Endothelial cell of umbilical vein (primary cell): Measurements from ENCODE around the gene LMF1. TPM values are rescaled to one million over a fixed set of nuclear protein-coding genes. Genes with fewer than 3 reads are reported as not detected.

Source experiments
- BruUV-seq: library from RNA; stranded (reverse); fragments of 400-500 nt; replicated peaks from 2 replicates; lab custom pipeline; 2021; lab: Mats Ljungman, UMichigan
- CTCF ChIA-PET: fragments of 300-600, 350-600 bp; sonication (Branson Sonifier 250); formaldehyde crosslinking; loops from one replicate; lab custom pipeline; 2021; ENCODE audit warnings: antibody characterized with exemption, inconsistent platforms; lab: Charles Lee
- POLR2A ChIA-PET: fragments of 300-600, 350-600 bp; sonication (Branson Sonifier 250); formaldehyde crosslinking; loops from one replicate; lab custom pipeline; 2021; ENCODE audit warnings: antibody characterized with exemption, inconsistent platforms; lab: Charles Lee
- DNase-seq: peaks from one replicate; pipeline ENCODE4 v3.0.0-alpha.2; 2011; ENCODE audit warnings: low read depth, low spot score
- FAIRE-seq: peaks from 2 replicates; lab custom pipeline; 2011; peaks lifted over from hg19 to GRCh38; lab: Jason Lieb, UNC
- H2AFZ ChIP-seq: 2 replicates; pipeline ENCODE4 v1.6.0; 2012; ENCODE audit warnings: low read depth, low read length, control low read depth, inconsistent platforms
- H3K27ac ChIP-seq: 2 replicates; pipeline ENCODE4 v1.5.1; 2011; ENCODE audit warnings: low read depth, mild to moderate bottlenecking, control low read depth, low read length, moderate library complexity; ENCODE audit not compliant: insufficient read depth
- H3K27me3 ChIP-seq, 2 experiments: 2 replicates each; pipeline versions ENCODE4 v1.6.0 to v1.6.1; 2011; ENCODE audit warnings: low read length in 2 of 2, mixed read lengths in 1 of 2; ENCODE audit not compliant: control insufficient read depth in 2 of 2, insufficient read depth in 2 of 2
- H3K36me3 ChIP-seq, 2 experiments: 2 replicates in 1 of 2; 3 replicates in 1 of 2; pipeline ENCODE4 v1.5.1; 2011; ENCODE audit warnings: low read length in 2 of 2, mild to moderate bottlenecking in 1 of 2, moderate library complexity in 1 of 2; ENCODE audit not compliant: control insufficient read depth in 2 of 2, insufficient read depth in 2 of 2; ENCODE audit errors: extremely low read depth in 1 of 2
- H3K4me1 ChIP-seq: 3 replicates; pipeline ENCODE4 v1.5.1; 2011; ENCODE audit warnings: mild to moderate bottlenecking, low read length; ENCODE audit not compliant: control insufficient read depth, insufficient read depth; ENCODE audit errors: extremely low read depth
- H3K4me2 ChIP-seq: 2 replicates; pipeline ENCODE4 v1.6.1; 2011; ENCODE audit warnings: low read length, control low read depth, mixed read lengths; ENCODE audit not compliant: insufficient read depth
- H3K4me3 ChIP-seq, 3 experiments: fragments of 200-600 bp in 1 of 3; sonication (generic), shearing (Covaris generic) in 1 of 3; replicated peaks in 1 of 3; 2 replicates each; pipeline ENCODE4 v1.5.1; 2011 to 2016; ENCODE audit warnings: control low read depth in 3 of 3, low read length in 3 of 3, mild to moderate bottlenecking in 2 of 3, inconsistent platforms in 1 of 3, low read depth in 1 of 3, moderate library complexity in 1 of 3; ENCODE audit not compliant: insufficient read depth in 1 of 3
- H3K79me2 ChIP-seq: 2 replicates; pipeline ENCODE4 v1.6.0; 2012; ENCODE audit warnings: low read length, inconsistent platforms; ENCODE audit not compliant: control insufficient read depth, insufficient read depth
- H3K9ac ChIP-seq: replicated peaks from 2 replicates; pipeline ENCODE3; 2011; ENCODE audit warnings: low read length, control low read depth; ENCODE audit not compliant: insufficient read depth; ENCODE audit errors: extremely low read depth
- H3K9me1 ChIP-seq: replicated peaks from 3 replicates; pipeline ENCODE4 v1.6.0; 2011; ENCODE audit warnings: mild to moderate bottlenecking, low read length; ENCODE audit not compliant: control insufficient read depth, insufficient read depth; ENCODE audit errors: extremely low read depth
- H3K9me3 ChIP-seq: replicated peaks from 2 replicates; pipeline ENCODE4 v1.5.1; 2012; ENCODE audit warnings: low read length, inconsistent platforms; ENCODE audit not compliant: control insufficient read depth, insufficient read depth
- H4K20me1 ChIP-seq: replicated peaks from 2 replicates; pipeline ENCODE3; 2011; ENCODE audit warnings: mild to moderate bottlenecking, low read length; ENCODE audit not compliant: control insufficient read depth, insufficient read depth; ENCODE audit errors: extremely low read depth
- JUN ChIP-seq: IDR thresholded peaks from 2 replicates; pipeline ENCODE4 v1.6.1; 2011; ENCODE audit warnings: borderline replicate concordance, low read depth; ENCODE audit not compliant: insufficient read length, insufficient read depth
- POLR2A ChIP-seq: IDR thresholded peaks from 2 replicates; pipeline ENCODE4 v1.6.1; 2012; ENCODE audit warnings: low read depth, mild to moderate bottlenecking, control low read depth, low read length
- POLR2AphosphoS5 ChIP-seq: IDR thresholded peaks from 2 replicates; pipeline ENCODE4 v1.6.1; 2012; ENCODE audit warnings: low read depth, mild to moderate bottlenecking, control low read depth, low read length, moderate library complexity; ENCODE audit not compliant: insufficient read depth
- dilution Hi-C: fragments of 300-500 bp; cut with MboI; formaldehyde crosslinking; loops from one replicate; pipeline ENCODE4 v1.15.0; 2019; ENCODE audit warnings: low sequenced_read_pairs; ENCODE audit not compliant: extremely low pct_ligation_motif_present
- intact Hi-C: fragments of 100-400 bp; cut with micrococcal nuclease; formaldehyde crosslinking; loops from one replicate; pipeline ENCODE4 v1.10.0; 2022
- polyA plus RNA-seq, 4 experiments: library from polyadenylated mRNA; depleted of rRNA in 3 of 4; stranded (reverse) in 3 of 4; unstranded in 1 of 4; fragments of >200 nt; gene quantifications; 2 replicates each; pipeline versions ENCODE4 v1.2.1 to v1.2.3, GENCODE V29; 2011 to 2012; ENCODE audit warnings: missing spikeins in 1 of 4
- total RNA-seq: library from RNA; stranded (reverse); gene quantifications from 2 replicates; pipeline ENCODE4 v1.2.3, GENCODE V29; 2021
- TF ChIP-seq, protein P1 (sequence below), 2 donors: IDR thresholded peaks; 1 replicate in 1 of 2; 2 replicates in 1 of 2; pipeline ENCODE4 v1.5.1; 2011; ENCODE audit warnings: low read length in 2 of 2, mild to moderate bottlenecking in 2 of 2, moderate library complexity in 2 of 2, control low read depth in 1 of 2, inconsistent platforms in 1 of 2, low read depth in 1 of 2; ENCODE audit not compliant: insufficient read depth in 1 of 2; ENCODE audit errors: extremely low read depth in 1 of 2

The LMF1 gene
- total and polyA plus RNA-seq, 2 donors (not counting 3 experiments of a cell fraction or from before 2014, with no cell fraction given) = 17.8 TPM

DNA sequence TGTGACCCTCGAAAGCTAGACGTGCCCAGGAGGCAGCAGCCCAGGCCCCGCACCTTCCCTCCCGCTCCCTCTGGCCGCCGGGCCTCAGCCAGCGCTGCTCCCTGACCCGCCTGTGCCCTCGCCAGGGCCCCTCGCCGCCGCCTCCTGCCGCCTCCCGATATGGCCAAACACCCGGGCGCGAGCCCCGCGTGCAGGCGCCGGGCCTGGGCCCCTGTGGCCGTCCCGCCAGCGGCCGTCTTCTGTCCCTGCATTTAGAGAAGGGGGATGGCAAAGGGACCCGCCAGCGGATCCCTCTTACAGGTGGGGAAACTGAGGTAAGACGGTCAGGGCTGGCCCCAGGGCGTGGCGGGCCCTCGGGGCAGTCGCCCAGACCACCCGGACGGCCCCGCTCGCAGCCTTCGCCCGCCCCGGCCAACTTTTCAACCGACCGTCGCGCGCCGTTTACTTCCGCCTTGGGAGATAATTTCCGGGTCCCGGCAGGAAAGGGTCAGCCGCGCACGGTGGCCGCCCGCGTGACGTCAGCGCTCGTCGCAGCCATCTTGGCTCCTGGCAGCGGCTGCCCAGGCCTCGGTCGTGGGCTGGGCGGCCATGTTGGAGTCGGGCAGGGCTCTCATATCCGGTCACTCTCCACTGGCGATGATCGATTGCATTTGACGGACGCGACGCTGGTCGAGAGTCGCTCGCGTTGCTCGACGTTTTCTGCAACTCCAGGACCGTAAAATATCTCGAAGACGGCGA, 163.3 kb downstream of the LMF1 start:
- POLR2A ChIA-PET = no interaction called here
- FAIRE-seq = peak; percentile 97
- no peaks in the 10 kb centered on the region for H3K36me3 ChIP-seq
- dilution Hi-C loops (no loop called here), intact Hi-C loops (loop anchor here (1.0 kb wide), 1 partner anchor 19 kb away; the partner anchor contains the start of genes CHTF18 and RPUSD1)
- H3K79me2 ChIP-seq = peaks cover 2% of the 10 kb centered on the region
- H3K9me1 ChIP-seq = no peaks in the 10 kb centered on the region
- no peaks in the 10 kb centered on the region for H4K20me1 ChIP-seq
- H3K4me3 ChIP-seq = peak overlapping the region; percentile 72 to 89 (median 74)
- peak overlapping the region; percentile 77 for H3K27ac ChIP-seq
- H2AFZ ChIP-seq = peak overlapping the region; percentile 98
- no peak for TF ChIP-seq JUN
- TF ChIP-seq POLR2A = peak; percentile 64
- peak; percentile 90 for TF ChIP-seq POLR2AphosphoS5
- peak overlapping the region; percentile 89 for H3K9ac ChIP-seq
- H3K4me1 ChIP-seq = peaks cover 2% of the 10 kb centered on the region
- peak; percentile 91 for DNase-seq
- CTCF ChIA-PET = no interaction called here
- H3K27me3 ChIP-seq = peaks cover 0 to 2% of the 10 kb centered on the region in 2 experiments
- peak overlapping the region; percentile 89 for H3K4me2 ChIP-seq
- no peaks in the 10 kb centered on the region for H3K9me3 ChIP-seq
- BruUV-seq = no TSS peak

DNA sequence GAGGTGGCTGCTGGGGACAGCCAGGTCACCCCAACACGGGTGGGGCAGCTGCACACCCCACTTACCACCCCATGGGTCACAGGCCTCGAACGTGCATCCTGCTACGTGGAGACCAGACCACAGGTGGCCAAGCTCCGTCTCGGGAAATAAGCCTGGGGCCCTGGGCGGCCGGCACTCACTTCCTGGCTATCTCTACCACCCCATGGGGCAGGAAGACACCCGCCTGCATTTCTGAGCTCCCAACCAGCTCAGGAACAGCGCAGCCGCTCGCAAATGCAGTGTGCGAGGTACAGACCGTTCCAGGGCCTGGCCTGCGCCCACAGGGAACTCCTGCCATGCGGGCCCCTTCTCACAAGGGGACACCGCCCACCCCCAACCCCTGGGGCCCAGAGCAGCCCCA, 165.3 kb downstream of the LMF1 start:
- ChIA-PET CTCF (no interaction called here), POLR2A (no interaction called here)
- dilution Hi-C loops = no loop called here
- Histone ChIP-seq H2AFZ (no peak overlapping the region), H3K79me2 (peaks cover 2% of the 10 kb centered on the region), H3K4me3 (no peak overlapping the region), H3K4me2 (no peak overlapping the region), H4K20me1 (no peaks in the 10 kb centered on the region), H3K27me3 (peaks cover 6 to 14% of the 10 kb centered on the region in 2 experiments), H3K9me3 (no peaks in the 10 kb centered on the region), H3K9me1 (no peaks in the 10 kb centered on the region), H3K36me3 (no peaks in the 10 kb centered on the region), H3K9ac (no peak overlapping the region), H3K27ac (no peak overlapping the region), H3K4me1 (peaks cover 2% of the 10 kb centered on the region)
- FAIRE-seq = no peak
- intact Hi-C loops = no loop called here
- no TSS peak for BruUV-seq
- TF ChIP-seq POLR2AphosphoS5 = peak; percentile 39
- TF ChIP-seq, protein P1, sequence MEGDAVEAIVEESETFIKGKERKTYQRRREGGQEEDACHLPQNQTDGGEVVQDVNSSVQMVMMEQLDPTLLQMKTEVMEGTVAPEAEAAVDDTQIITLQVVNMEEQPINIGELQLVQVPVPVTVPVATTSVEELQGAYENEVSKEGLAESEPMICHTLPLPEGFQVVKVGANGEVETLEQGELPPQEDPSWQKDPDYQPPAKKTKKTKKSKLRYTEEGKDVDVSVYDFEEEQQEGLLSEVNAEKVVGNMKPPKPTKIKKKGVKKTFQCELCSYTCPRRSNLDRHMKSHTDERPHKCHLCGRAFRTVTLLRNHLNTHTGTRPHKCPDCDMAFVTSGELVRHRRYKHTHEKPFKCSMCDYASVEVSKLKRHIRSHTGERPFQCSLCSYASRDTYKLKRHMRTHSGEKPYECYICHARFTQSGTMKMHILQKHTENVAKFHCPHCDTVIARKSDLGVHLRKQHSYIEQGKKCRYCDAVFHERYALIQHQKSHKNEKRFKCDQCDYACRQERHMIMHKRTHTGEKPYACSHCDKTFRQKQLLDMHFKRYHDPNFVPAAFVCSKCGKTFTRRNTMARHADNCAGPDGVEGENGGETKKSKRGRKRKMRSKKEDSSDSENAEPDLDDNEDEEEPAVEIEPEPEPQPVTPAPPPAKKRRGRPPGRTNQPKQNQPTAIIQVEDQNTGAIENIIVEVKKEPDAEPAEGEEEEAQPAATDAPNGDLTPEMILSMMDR (IDR thresholded peaks at IDR 0.05; ENCODE audit: extremely low read depth in 1 of 2, insufficient read depth in 1 of 2, low read depth in 1 of 2, low read length in 2 of 2) = no peak
- no peak for DNase-seq
